ENCODE data around the gene IREB2. TPM values are rescaled to one million over a fixed set of nuclear protein-coding genes. Genes with fewer than 3 reads are reported as not detected.

The IREB2 gene
- total and polyA plus RNA-seq, 2 of the 13 experiments (the other 11 are each of a cell fraction or from before 2014, with no cell fraction given) = 24.2 to 30.4 TPM

- BruUV-seq (replicated peaks) = no TSS peak
- peaks cover 100% of the 10 kb centered on the region for H3K79me2 ChIP-seq (ENCODE audit: insufficient read depth, low read length)
- no peaks in the 10 kb centered on the region for H3K27me3 ChIP-seq (ENCODE audit: control insufficient read depth in 1 of 2, insufficient read depth in 2 of 2, low read length in 2 of 2)
- no peaks in the 10 kb centered on the region for H3K9me3 ChIP-seq (ENCODE audit: low read length)
- ChIA-PET CTCF (ENCODE audit: low intra/inter-chr PET ratio, low total read pairs) (no interaction called here), POLR2A (no interaction called here)
- H3K9ac ChIP-seq (ENCODE audit: insufficient read depth, low read depth, low read length) = no peak overlapping the region
- DNase-seq (ENCODE audit: low spot score) (no peak), ATAC-seq (no peak), FAIRE-seq (no peak)
- TF ChIP-seq ZFP36L1 (CRISPR knock-in tag; IDR thresholded peaks at IDR 0.05) (no peak), ZNF749 (CRISPR knock-in tag; IDR thresholded peaks at IDR 0.05; ENCODE audit: borderline replicate concordance) (no peak), ZNF770 (CRISPR knock-in tag; IDR thresholded peaks at IDR 0.05) (0 out of 2 replicates have a peak, but pooled peaks have one; percentile 39)
- H4K20me1 ChIP-seq (ENCODE audit: insufficient read depth, low read length) = peaks cover 40% of the 10 kb centered on the region
- peaks cover 67% of the 10 kb centered on the region for H3K4me1 ChIP-seq (ENCODE audit: insufficient read depth, low read length)
- peaks cover 4 to 19% of the 10 kb centered on the region in 2 experiments; a peak in 4 of 5 replicates for H3K36me3 ChIP-seq (replicated peaks in 1 of 2; ENCODE audit: control insufficient read depth in 1 of 2, insufficient read depth in 2 of 2, low read length in 2 of 2)
- H3K27ac ChIP-seq (ENCODE audit: extremely low read length, insufficient read depth, low read length) = no peak overlapping the region
- no peak overlapping the region for H3K4me2 ChIP-seq (ENCODE audit: low read depth, low read length)
- no peak overlapping the region for H2AFZ ChIP-seq (ENCODE audit: low read length)
- in situ Hi-C loops (cut with HindIII; ENCODE audit: extremely low pct_ligation_motif_present, low pct_unique_long_range_greater_than_20kb) (no loop called here), intact Hi-C loops (cut with micrococcal nuclease; ENCODE audit: unreplicated experiment) (no loop called here)
- WGBS (ENCODE audit: low lambda C conversion rate) = 98% methylated on average over 7 of the region's 7 CpGs
- H3K4me3 ChIP-seq (replicated peaks in 1 of 3; ENCODE audit: insufficient read depth in 1 of 3, low read depth in 2 of 3, low read length in 3 of 3) = no peak overlapping the region
These were observed 18.4 kb downstream of the IREB2 start for GRCh38 chr15:78456426-78456825.

GRCh38 chr15:78457101-78457500, 19.1 kb downstream of the IREB2 start:
- Histone ChIP-seq H3K4me3 (replicated peaks in 1 of 3; ENCODE audit: insufficient read depth in 1 of 3, low read depth in 2 of 3, low read length in 3 of 3) (no peak overlapping the region), H3K4me1 (ENCODE audit: insufficient read depth, low read length) (peaks cover 64% of the 10 kb centered on the region), H2AFZ (ENCODE audit: low read length) (no peak overlapping the region), H4K20me1 (ENCODE audit: insufficient read depth, low read length) (peaks cover 42% of the 10 kb centered on the region), H3K9me3 (ENCODE audit: low read length) (no peaks in the 10 kb centered on the region), H3K4me2 (ENCODE audit: low read depth, low read length) (no peak overlapping the region), H3K79me2 (ENCODE audit: insufficient read depth, low read length) (peaks cover 98% of the 10 kb centered on the region), H3K9ac (ENCODE audit: insufficient read depth, low read depth, low read length) (no peak overlapping the region), H3K27me3 (ENCODE audit: control insufficient read depth in 1 of 2, insufficient read depth in 2 of 2, low read length in 2 of 2) (no peaks in the 10 kb centered on the region), H3K27ac (ENCODE audit: extremely low read length, insufficient read depth, low read length) (no peak overlapping the region), H3K36me3 (replicated peaks in 1 of 2; ENCODE audit: control insufficient read depth in 1 of 2, insufficient read depth in 2 of 2, low read length in 2 of 2) (peaks cover 5 to 19% of the 10 kb centered on the region in 2 experiments; a peak in 4 of 5 replicates)
- no TSS peak for BruUV-seq (replicated peaks)
- WGBS (ENCODE audit: low lambda C conversion rate) = 30% methylated on average over 1 of the region's 1 CpG
- ATAC-seq (no peak), DNase-seq (ENCODE audit: low spot score) (no peak), FAIRE-seq (no peak)
- intact Hi-C loops (cut with micrococcal nuclease; ENCODE audit: unreplicated experiment) = no loop called here
- in situ Hi-C loops (cut with HindIII; ENCODE audit: extremely low pct_ligation_motif_present, low pct_unique_long_range_greater_than_20kb) = no loop called here
- CTCF ChIA-PET (ENCODE audit: low intra/inter-chr PET ratio, low total read pairs) = no interaction called here
- POLR2A ChIA-PET = no interaction called here
- TF ChIP-seq CREB1 (IDR thresholded peaks at IDR 0.05) (no peak), CREB1 (CRISPR knock-in tag; IDR thresholded peaks at IDR 0.05) (no peak), ZNF556 (CRISPR knock-in tag; IDR thresholded peaks at IDR 0.05; ENCODE audit: borderline replicate concordance) (no peak), STAT5B (CRISPR knock-in tag; IDR thresholded peaks at IDR 0.05) (no peak), ZNF740 (CRISPR knock-in tag; IDR thresholded peaks at IDR 0.05) (no peak), PITX1 (CRISPR knock-in tag; IDR thresholded peaks at IDR 0.05) (no peak), TARDBP (CRISPR knock-in tag; IDR thresholded peaks at IDR 0.05) (no peak), ARNTL (CRISPR knock-in tag; IDR thresholded peaks at IDR 0.05) (no peak)

Measured in HepG2 (cell line).